Measurements from ENCODE around the gene TTC32. TPM values are rescaled to one million over a fixed set of nuclear protein-coding genes. Genes with fewer than 3 reads are reported as not detected.
"Not testable (repeated sequence)": the region's sequence is repeated elsewhere in the genome, so short reads cannot be mapped to it uniquely, and the experiment has no call there.

TTC32 gene
- total RNA-seq, 2 donors from 2014 or later, result 9.2 to 11.9 TPM

GRCh38 chr2:19932928-19933327, 31.1 kb upstream of the TTC32 start:
- no peak for ATAC-seq (ENCODE audit: insufficient number of reproducible peaks, low FRiP score, low read depth)
- H3K4me3 ChIP-seq, result peak overlapping the region; percentile 43
- peaks cover 6 to 9% of the 10 kb centered on the region in 2 donors for H3K4me1 ChIP-seq (ENCODE audit: control insufficient read depth in 1 of 2, low read depth in 2 of 2)
- no peak for DNase-seq (ENCODE audit: low spot score)
- TF ChIP-seq CTCF (IDR thresholded peaks at IDR 0.05), result no peak
- peak overlapping the region in 1 of 2 donors; percentile 17 for H3K27ac ChIP-seq
- H3K27me3 ChIP-seq (replicated peaks; ENCODE audit: insufficient read depth), result no peaks in the 10 kb centered on the region
- peaks cover 7% of the 10 kb centered on the region for H3K9me3 ChIP-seq
- peaks cover 11% of the 10 kb centered on the region for H3K36me3 ChIP-seq

GRCh38 chr2:19929226-19929625, 27.4 kb upstream of the TTC32 start:
- H3K36me3 ChIP-seq, result peaks cover 7% of the 10 kb centered on the region
- no peak overlapping the region for H3K4me3 ChIP-seq
- no peak for TF ChIP-seq CTCF (IDR thresholded peaks at IDR 0.05)
- H3K27me3 ChIP-seq (replicated peaks; ENCODE audit: insufficient read depth), result no peaks in the 10 kb centered on the region
- no peak for DNase-seq (ENCODE audit: low spot score)
- no peak for ATAC-seq (ENCODE audit: insufficient number of reproducible peaks, low FRiP score, low read depth)
- peaks cover 12% of the 10 kb centered on the region for H3K9me3 ChIP-seq
- H3K27ac ChIP-seq, result no peak overlapping the region
- H3K4me1 ChIP-seq (ENCODE audit: control insufficient read depth in 1 of 2, low read depth in 2 of 2), result peaks cover 6 to 9% of the 10 kb centered on the region in 2 donors

GRCh38 chr2:19927816-19928215, 26.0 kb upstream of the TTC32 start:
- not testable (repeated sequence) for H3K27ac ChIP-seq; ATAC-seq (ENCODE audit: insufficient number of reproducible peaks, low FRiP score, low read depth); H3K27me3 ChIP-seq (replicated peaks; ENCODE audit: insufficient read depth); DNase-seq (ENCODE audit: low spot score); H3K36me3 ChIP-seq; H3K4me1 ChIP-seq (ENCODE audit: control insufficient read depth in 1 of 2, low read depth in 2 of 2); H3K4me3 ChIP-seq
- H3K9me3 ChIP-seq, result peaks cover 12% of the 10 kb centered on the region

- not testable (repeated sequence) for DNase-seq (ENCODE audit: low spot score); H3K36me3 ChIP-seq; ATAC-seq (ENCODE audit: insufficient number of reproducible peaks, low FRiP score, low read depth)
These were observed 22.7 kb upstream of the TTC32 start for GRCh38 chr2:19924526-19924925.

GRCh38 chr2:19922188-19922587, 20.4 kb upstream of the TTC32 start:
- H3K36me3 ChIP-seq; H3K4me1 ChIP-seq (ENCODE audit: control insufficient read depth in 1 of 2, low read depth in 2 of 2); H3K4me3 ChIP-seq; DNase-seq (ENCODE audit: low spot score); H3K27me3 ChIP-seq (replicated peaks; ENCODE audit: insufficient read depth); ATAC-seq (ENCODE audit: insufficient number of reproducible peaks, low FRiP score, low read depth); H3K27ac ChIP-seq; H3K9me3 ChIP-seq: not testable (repeated sequence)

More at GRCh38 chr2:19924526-19924925, 22.7 kb upstream of the TTC32 start:
- H3K9me3 ChIP-seq, result peaks cover 12% of the 10 kb centered on the region
- not testable (repeated sequence) for H3K4me1 ChIP-seq (ENCODE audit: control insufficient read depth in 1 of 2, low read depth in 2 of 2); H3K27ac ChIP-seq; H3K27me3 ChIP-seq (replicated peaks; ENCODE audit: insufficient read depth); H3K4me3 ChIP-seq

- no peak for TF ChIP-seq CTCF (IDR thresholded peaks at IDR 0.05)
- no peak for ATAC-seq (ENCODE audit: insufficient number of reproducible peaks, low FRiP score, low read depth)
- Histone ChIP-seq H3K27me3 (replicated peaks; ENCODE audit: insufficient read depth) (no peaks in the 10 kb centered on the region), H3K4me3 (no peak overlapping the region), H3K27ac (no peak overlapping the region), H3K36me3 (peaks cover 2% of the 10 kb centered on the region), H3K4me1 (ENCODE audit: control insufficient read depth in 1 of 2, low read depth in 2 of 2) (no peaks in the 10 kb centered on the region), H3K9me3 (no peaks in the 10 kb centered on the region)
- DNase-seq (ENCODE audit: low spot score), result no peak
These were observed 14.7 kb upstream of the TTC32 start for GRCh38 chr2:19916385-19916950.

Measured in thoracic aorta (tissue), 2 donors.